RWPE1 (cell line): ENCODE data around the gene INVS.
"Not testable (repeated sequence)": the region's sequence is repeated elsewhere in the genome, so short reads cannot be mapped to it uniquely, and the experiment has no call there.

Source experiments
- CTCF ChIA-PET: fragments of 350-600 bp; sonication (Branson Sonifier 250); formaldehyde crosslinking; extraction: SDS; loops from one replicate; lab custom pipeline; 2021; lab: Yijun Ruan, JAX
- POLR2A ChIA-PET: fragments of 400-600 bp; formaldehyde crosslinking; extraction: SDS; loops from one replicate; lab custom pipeline; 2020; ENCODE audit warnings: antibody characterized with exemption; ENCODE audit not compliant: low non-redundant PET; lab: Yijun Ruan, JAX
- DNase-seq: peaks from one replicate; pipeline ENCODE4 v3.0.0; 2012; ENCODE audit warnings: low spot score
- H3K27ac ChIP-seq: fragments of 450-650 bp; 2 replicates; pipeline ENCODE4 v1.5.1; 2017
- TF ChIP-seq, protein P1 (sequence below): fragments of 450-650 bp; conservative IDR thresholded peaks from 2 replicates; pipeline ENCODE4 v1.5.1; 2017; ENCODE audit warnings: low read depth, mild to moderate bottlenecking

Gene INVS

DNA sequence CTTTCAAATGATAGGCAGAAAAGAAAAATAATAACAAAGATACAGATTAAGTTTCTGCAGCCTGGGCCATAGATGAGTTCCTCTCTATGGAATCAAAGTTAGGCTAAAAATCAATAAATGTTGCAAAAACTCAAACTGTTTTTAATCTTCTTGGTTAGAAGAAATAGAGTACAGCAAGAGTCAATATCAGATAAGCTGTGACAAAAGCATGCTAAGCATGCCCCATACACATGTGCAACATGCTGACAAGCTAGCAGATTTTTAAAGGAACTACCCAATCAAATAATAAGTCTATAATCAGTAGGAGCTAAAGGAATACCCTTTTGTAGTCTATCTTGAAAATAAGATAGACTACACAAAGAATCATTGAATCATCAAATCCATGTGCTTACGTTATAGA lies 7.0 kb upstream of the INVS start:
- ChIA-PET POLR2A (no interaction called here), CTCF (no interaction called here)
- H3K27ac ChIP-seq: no peak overlapping the region
- no peak for DNase-seq
- TF ChIP-seq, protein P1, sequence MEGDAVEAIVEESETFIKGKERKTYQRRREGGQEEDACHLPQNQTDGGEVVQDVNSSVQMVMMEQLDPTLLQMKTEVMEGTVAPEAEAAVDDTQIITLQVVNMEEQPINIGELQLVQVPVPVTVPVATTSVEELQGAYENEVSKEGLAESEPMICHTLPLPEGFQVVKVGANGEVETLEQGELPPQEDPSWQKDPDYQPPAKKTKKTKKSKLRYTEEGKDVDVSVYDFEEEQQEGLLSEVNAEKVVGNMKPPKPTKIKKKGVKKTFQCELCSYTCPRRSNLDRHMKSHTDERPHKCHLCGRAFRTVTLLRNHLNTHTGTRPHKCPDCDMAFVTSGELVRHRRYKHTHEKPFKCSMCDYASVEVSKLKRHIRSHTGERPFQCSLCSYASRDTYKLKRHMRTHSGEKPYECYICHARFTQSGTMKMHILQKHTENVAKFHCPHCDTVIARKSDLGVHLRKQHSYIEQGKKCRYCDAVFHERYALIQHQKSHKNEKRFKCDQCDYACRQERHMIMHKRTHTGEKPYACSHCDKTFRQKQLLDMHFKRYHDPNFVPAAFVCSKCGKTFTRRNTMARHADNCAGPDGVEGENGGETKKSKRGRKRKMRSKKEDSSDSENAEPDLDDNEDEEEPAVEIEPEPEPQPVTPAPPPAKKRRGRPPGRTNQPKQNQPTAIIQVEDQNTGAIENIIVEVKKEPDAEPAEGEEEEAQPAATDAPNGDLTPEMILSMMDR: no peak

DNA sequence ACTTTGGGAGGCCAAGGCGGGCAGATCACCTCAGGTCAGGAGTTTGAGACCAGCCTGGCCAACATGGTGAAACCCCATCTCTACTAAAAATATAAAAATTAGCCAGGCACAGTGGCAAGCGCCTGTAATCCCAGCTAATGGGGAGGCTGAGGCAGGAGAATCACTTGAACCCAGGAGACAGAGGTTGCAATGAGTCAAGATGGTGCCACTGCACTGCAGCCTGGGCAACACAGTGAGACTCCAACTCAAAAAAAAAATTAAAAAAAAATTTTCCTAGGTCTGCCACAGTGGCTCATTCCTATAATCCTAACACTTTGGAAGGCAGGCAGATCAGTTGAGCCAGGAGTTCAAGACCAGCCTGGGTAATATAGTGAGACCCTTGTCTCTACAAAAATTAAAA lies 4.6 kb upstream of the INVS start:
- POLR2A ChIA-PET: interaction anchor here (0.6 kb wide), 1 partner anchor 273 kb away, joined by 4 read pairs; the partner anchor contains the start of gene NR4A3
- CTCF ChIA-PET, DNase-seq, H3K27ac ChIP-seq: not testable (repeated sequence)

DNA sequence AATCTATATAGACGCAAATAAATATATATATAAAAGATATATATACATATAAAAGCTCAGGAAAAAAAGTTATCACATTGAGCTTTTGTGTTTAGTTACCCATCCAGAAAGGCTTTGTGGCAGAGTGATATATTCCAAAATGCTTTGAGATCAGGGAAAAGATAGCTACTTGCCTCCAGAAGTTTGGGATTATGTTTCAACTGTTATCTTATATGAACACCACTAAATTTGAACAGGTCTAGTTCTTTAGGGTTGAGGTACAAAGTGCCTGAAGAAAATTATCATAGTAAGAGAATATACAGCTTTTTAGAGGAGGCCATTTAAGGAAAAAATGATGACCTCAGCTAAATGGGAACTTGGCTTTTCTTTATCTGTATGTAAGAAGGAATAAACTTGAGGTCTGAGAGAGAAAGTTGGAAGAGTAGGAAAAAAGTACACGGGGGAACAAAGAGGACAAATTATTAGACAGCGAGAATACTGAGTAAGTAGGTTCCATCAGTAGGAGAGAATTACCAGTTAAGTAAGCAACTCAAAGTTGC lies 2.6 kb upstream of the INVS start:
- H3K27ac ChIP-seq: no peak overlapping the region
- DNase-seq: no peak
- POLR2A ChIA-PET: no interaction called here
- TF ChIP-seq, protein P1: no peak
- CTCF ChIA-PET: interaction anchor here (0.6 to 0.7 kb wide), 3 partner anchors 20 to 1685 kb away, joined by 3 read pairs; no protein-coding TSS in a partner anchor

DNA sequence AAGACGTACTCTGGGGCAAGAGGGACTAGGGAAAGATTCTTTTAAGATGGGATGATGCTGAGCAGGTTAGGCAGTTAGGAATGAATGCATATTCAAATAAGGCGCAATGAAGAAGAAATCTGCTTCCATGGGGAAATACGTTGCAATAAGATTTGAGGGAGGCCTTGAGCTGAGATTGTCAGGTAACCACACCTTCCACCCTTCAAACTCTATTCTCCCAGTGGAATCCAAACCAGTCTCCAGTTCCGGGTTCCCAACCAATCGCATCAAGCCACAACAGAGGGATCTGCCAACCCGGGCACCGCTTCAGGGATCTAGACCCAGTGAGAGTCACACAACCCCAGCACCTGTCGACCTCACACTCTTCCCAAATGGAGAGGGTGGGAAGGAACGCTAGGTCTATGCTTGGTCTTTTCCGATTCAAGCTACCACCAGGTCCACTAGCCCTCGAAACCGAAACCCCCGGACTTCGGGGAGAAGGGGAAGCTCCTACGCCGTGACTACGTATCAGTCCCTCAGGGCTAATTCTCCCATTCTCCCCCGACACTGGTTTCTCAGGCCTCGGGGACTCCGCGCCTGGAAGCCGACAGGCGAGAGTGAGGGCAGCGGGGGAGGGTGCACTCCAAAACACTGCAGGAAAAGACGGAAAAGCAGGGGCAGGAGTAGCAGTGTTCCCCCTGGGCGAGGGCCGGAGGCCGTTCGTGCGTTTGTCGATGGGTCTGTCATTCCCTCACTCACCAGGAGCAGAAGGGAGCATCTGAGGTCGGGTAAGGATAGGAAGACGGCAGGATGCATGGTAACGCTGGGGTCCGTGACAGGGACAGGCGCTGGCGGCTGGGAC lies 777 bp upstream of the INVS start:
- ChIA-PET POLR2A (no interaction called here), CTCF (interaction anchor here (0.5 to 1.0 kb wide), 2 partner anchors 24 to 71 kb away, joined by 3 read pairs; no protein-coding TSS in a partner anchor)

DNA sequence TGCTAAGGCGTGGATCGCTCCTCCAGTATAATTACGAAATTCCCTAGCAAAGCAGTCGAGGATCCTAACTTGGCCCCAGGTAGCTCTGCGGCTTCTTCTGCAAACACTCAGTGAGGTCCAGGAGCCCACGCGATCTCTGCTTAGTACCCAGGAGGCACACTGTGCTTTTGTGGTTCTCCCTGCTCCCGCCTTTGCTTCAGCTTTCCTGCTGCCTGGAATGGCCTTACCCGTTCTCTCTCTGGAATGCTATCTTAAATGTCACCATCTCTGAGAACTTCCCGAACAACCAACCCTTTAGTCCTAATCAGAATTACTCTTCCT lies 639 bp downstream of the INVS start:
- TF ChIP-seq, protein P1: no peak
- DNase-seq: peak; percentile 64
- ChIA-PET CTCF (interaction anchor here (0.9 to 1.0 kb wide), 2 partner anchors 23 to 915 kb away, joined by 3 read pairs; no protein-coding TSS in a partner anchor), POLR2A (no interaction called here)
- peak overlapping the region; percentile 89 for H3K27ac ChIP-seq

More for the DNA sequence above, 777 bp upstream of the INVS start:
- TF ChIP-seq, protein P1: no peak
- H3K27ac ChIP-seq: peak overlapping the region; percentile 89
- DNase-seq: peak; percentile 96

DNA sequence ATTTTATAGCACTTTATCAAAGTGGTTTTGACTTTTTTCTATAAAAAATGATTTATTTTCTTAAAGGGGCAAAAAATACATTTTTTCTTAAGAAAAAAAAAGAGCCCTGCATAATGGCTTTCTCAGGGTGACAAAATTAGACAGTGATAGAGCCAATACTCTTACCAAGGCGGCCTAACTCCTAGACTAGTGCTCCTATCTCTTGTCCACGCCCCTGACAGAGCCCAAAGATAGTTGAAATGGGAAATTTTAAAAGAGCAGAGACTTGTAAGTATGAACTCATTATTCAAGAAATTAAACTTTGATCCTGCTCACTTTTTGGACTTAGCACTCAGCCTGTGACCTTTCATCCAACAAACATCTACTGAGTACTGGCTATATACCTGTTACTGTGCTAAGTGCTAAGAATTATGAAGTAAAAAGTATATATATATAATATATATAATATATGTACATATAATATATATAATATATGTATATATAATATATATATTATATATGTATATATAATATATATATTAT lies 1.2 kb downstream of the INVS start:
- POLR2A ChIA-PET: no interaction called here
- TF ChIP-seq, protein P1: no peak
- H3K27ac ChIP-seq: peak overlapping the region; percentile 89
- CTCF ChIA-PET: interaction anchor here (0.9 kb wide), 1 partner anchor 915 kb away, joined by 3 read pairs; no protein-coding TSS in a partner anchor
- DNase-seq: no peak

DNA sequence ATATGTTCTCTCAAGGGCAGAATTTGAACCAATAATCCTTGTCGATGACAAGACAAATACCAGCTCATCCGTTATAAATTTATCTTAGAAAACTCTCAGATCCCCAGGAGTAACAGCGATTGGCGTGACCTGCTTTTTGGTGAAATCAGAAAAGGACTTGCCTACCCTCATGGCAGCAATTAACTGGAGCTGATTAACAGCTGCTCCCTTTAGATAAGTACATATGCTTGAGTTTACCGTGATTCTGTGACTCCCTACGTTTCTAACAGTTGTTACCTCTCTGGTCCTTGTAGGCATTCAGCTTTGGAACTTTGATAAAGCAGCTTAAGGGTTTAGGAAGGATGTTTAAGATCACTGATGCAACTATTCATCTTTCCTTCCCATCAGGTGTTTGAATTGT lies 2.6 kb downstream of the INVS start:
- ChIA-PET POLR2A (no interaction called here), CTCF (interaction anchor here (0.9 kb wide), 1 partner anchor 115 kb away, joined by 5 read pairs; no protein-coding TSS in a partner anchor)
- no peak overlapping the region for H3K27ac ChIP-seq
- TF ChIP-seq, protein P1: no peak
- no peak for DNase-seq
